Measurements from ENCODE around the gene SCCPDH. TPM values are rescaled to one million over a fixed set of nuclear protein-coding genes. Genes with fewer than 3 reads are reported as not detected.
A peak's percentile ranks its signal among the peaks of the same experiment; 100 is the strongest.
"Not testable (repeated sequence)": the region's sequence is repeated elsewhere in the genome, so short reads cannot be mapped to it uniquely, and the experiment has no call there.

Gene SCCPDH, protein sequence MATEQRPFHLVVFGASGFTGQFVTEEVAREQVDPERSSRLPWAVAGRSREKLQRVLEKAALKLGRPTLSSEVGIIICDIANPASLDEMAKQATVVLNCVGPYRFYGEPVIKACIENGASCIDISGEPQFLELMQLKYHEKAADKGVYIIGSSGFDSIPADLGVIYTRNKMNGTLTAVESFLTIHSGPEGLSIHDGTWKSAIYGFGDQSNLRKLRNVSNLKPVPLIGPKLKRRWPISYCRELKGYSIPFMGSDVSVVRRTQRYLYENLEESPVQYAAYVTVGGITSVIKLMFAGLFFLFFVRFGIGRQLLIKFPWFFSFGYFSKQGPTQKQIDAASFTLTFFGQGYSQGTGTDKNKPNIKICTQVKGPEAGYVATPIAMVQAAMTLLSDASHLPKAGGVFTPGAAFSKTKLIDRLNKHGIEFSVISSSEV
- 10 to 100 TPM; 14.6 to 31.0 (median 19.8) TPM for polyA plus RNA-seq

DNA sequence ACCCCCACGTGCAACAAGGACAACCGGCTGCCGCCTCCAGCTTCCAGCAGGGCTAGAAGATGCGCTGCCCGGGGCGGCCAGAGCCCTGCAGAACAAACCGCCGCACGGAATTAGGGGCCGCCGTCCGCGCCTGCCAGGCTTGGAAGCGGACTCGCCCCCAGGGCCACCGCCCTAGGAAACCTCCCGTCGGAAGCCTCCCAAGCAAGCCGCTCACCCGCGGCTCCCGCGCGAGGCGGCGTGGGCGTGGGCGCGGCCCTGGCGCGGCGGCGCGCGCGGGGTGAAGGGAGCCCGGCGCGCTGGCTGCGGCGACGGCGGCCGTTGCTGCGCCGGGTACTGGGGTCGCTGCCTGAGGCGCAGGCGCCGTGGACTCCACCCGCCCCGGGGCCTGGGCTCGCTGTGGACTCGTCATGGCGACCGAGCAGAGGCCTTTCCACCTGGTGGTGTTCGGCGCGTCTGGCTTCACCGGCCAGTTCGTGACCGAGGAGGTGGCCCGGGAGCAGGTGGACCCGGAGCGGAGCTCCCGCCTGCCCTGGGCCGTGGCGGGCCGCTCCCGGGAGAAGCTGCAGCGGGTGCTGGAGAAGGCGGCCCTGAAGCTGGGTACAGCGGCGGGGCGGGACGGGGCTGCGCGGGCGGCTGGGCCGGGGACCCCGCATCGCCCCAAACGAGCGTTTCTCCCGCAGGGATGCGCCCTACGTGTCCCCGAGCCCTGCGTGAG lies at the start of gene SCCPDH:
Gene SCCPDH (plus strand): TSS at position 394 of the 715 bp plus-strand sequence. CDS start 14 bp downstream, at position 408.
- 0% methylated on average over 72 to 89 of the region's 89 CpGs for WGBS, 3 donors

DNA sequence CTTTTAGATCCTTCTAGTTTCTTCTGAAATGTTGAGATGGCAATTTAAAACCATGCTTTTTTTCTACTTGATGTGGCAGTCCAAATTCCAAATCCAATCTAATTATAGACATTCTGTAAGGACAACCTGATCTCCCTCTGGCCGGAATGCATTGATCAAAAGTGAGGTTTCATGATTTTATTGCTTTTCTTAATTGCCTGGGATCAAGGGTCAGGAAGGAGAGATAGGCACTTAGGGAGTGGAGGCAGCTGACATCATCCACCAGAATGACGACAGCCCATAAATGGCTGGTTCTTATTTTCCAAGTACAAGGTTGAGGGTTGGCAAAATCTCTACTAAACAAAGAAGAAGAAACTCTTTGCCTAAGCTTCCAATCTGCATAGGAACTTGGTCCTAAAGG lies 46.4 kb upstream of the SCCPDH start:
- H3K27ac ChIP-seq (ENCODE audit: low read depth, low read length) = no peak overlapping the region
- WGBS, 3 donors = 45 to 72% (median 63%) methylated on average over 2 of the region's 2 CpGs

More for the DNA sequence above, at the start of gene SCCPDH:
- H3K27ac ChIP-seq (ENCODE audit: low read depth, low read length) = peak within 1 kb of the TSS; percentile 42

DNA sequence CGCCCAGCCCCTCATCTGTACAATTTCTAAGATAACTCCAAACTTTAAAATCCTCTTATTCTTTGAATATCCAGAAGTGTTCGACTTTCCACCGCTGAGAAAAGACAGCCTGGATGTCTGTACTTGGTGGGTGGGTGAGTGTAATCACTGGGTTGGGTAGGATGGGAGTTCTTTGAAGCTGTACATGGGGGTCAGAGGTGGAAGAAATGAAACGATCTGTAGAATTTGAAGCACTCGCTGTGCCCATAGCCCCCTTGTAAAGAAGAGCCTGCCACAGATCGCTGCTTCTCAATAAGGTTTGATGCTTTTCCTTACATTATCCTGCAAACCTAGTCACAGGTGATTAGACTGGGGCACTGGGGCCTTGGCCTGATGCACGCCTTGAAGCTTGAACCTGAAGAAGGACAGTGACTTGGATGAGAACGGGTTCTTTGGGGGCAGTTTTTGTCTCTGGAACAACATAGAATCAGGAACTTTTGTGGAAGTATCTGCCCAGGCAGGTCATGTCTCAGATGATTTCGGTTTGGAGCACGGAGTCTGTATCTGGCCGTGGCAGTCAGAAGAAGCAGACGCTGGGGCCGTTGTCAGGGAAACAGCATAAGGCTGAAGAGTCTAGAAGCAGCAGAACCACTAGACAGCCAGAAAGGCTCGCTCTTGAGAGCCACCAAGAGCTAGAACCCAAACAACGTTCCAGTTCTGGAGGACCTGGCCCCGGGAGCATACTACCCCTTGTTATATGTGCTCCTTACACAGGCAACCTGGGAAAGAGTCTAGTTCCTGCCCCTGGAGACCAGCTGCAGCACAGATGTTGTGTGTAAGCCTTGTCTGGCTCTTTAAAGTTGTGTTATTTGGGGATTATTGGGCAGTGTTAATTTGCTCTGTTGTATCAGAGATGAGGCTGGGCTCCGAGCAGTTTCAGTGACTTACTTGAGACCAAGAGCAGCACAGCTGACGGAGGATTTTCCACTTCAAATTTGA lies 45.1 kb upstream of the SCCPDH start:
- H3K27ac ChIP-seq (ENCODE audit: low read depth, low read length) = no peak overlapping the region
- 69 to 85% (median 83%) methylated on average over 18 of the region's 18 CpGs for WGBS, 3 donors

DNA sequence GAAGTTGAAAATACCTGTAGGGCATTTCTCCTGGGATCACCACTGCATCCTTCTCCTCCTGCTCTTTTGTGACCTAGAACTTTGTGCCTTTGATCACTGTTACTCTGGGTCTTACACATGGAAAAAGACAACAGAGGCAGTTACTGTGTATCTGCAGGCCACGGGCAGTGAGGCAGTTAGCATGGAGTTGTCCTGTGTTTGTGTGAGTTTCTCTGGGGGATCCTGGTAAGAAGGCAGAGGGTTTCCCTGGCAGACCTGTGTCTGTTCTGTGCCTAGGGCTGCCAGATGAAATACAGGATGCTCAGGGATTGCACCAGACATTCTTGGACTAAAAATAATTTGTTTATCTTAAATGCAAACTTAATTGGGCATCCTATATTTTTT lies 44.4 kb upstream of the SCCPDH start:
- no peak overlapping the region for H3K27ac ChIP-seq (ENCODE audit: low read depth, low read length)
- WGBS, 3 donors = 61 to 88% (median 73%) methylated on average over 1 of the region's 1 CpG

DNA sequence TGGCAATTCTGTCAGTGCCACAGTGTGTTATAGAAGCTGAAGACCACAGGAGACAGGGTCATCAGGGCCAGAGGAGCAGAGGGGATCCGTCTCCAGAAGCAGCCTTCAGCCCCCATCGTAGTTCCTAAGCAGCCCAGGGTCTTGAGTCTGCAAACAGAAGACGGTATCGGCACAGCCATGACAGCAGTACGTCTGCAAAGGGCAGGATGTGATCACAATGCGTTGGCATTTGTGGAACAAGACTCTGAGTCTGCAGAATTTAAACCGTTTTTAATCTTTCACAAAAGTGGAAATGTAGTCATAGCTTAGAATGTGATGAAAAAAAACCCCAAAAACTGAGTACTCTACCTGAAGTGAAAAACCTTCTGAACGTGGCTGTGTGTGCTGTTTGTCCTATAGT lies 44.0 kb upstream of the SCCPDH start:
- no peak overlapping the region for H3K27ac ChIP-seq (ENCODE audit: low read depth, low read length)
- 63 to 73% (median 63%) methylated on average over 8 of the region's 8 CpGs for WGBS, 3 donors

DNA sequence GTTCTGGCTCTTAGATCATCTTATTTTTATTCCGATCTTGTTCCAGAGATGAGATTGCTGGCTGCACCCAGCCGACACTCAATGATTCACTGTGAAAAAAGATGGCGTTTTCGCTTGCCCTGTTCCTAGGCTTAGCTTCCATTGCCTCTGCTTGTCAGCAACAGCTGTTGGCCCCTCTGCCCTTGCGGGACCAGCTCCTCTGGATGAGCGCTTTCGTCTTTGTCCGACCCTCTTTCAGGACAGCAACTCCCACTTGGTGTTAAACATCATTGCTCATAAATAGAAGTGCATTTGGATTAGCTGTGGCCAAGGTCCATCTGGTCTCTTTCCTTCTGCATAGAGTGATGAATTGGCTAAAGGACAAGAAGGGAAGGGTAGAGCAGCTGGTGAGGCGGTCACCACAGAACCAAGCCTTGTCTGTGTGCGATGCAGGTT lies 43.5 kb upstream of the SCCPDH start:
- H3K27ac ChIP-seq (ENCODE audit: low read depth, low read length) = no peak overlapping the region
- WGBS, 3 donors = 74 to 83% (median 81%) methylated on average over 10 of the region's 10 CpGs

DNA sequence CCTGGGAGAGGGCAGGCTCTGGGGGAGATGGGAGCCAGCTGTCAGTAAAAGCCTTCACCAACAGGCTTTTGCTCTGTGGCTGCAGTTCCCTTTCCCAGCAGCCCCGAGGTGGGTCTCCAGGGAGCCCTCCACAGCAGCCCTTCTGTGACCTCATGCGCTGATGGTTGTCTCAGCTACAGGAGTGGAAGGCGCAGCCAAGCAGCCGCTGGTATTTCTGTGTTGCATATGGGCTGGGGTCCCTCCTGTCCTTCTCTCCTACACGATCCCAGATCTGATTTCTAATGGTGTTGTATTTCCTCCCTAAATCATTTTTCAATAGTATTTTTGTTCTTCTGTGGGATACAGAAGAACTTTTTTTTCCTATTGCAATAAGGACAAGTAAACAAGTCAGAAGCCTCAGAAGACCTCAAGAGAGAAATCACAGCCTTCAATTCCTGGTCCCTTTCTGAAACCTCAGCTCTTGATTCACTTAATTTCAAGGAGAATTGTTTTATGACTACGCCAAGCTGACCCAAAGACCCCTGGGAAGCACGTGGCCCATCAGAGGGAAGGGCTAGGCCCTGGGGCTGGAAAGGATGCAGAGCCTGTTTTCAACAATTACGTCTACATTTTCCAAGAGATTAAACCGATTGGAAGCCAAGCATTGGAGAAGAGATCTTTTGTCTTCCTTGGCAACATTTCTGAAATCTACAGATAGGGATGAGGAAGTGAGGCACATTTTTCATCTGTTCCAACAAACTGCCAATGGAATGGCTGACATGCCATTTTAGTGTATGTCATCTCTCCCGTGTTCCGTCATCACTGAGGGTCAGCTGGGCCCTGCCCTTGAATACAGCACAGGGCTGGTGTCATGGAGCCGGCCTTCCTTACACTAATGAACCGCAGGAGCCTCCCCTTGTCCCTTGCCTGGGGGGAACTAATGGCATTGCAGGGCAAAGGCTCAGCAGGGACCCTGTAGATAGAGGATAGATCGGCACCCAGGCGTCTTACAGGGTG lies 42.0 kb upstream of the SCCPDH start:
- 65 to 73% (median 69%) methylated on average over 15 of the region's 15 CpGs for WGBS, 3 donors
- no peak overlapping the region for H3K27ac ChIP-seq (ENCODE audit: low read depth, low read length)

DNA sequence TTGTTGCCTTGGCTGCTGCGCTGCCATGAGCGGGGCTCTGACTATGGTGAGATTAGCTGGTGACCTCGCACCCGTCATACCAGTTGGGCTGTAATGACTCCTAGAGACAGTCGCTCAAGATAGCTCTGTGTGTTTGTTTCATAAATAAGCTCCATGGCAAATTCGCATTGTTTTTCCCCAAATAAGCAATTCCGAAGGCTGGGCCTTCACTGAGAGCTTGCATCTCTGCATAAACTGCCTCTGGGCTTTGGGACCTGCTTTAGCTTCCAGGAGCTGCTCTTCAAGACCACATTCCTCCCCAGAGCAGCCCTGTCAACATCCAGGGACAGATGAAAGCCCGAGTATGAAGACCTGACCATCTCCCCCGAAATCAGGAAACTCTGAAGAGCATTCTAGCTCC lies 40.7 kb upstream of the SCCPDH start:
- 91 to 95% (median 94%) methylated on average over 9 of the region's 9 CpGs for WGBS, 3 donors
- no peak overlapping the region for H3K27ac ChIP-seq (ENCODE audit: low read depth, low read length)

DNA sequence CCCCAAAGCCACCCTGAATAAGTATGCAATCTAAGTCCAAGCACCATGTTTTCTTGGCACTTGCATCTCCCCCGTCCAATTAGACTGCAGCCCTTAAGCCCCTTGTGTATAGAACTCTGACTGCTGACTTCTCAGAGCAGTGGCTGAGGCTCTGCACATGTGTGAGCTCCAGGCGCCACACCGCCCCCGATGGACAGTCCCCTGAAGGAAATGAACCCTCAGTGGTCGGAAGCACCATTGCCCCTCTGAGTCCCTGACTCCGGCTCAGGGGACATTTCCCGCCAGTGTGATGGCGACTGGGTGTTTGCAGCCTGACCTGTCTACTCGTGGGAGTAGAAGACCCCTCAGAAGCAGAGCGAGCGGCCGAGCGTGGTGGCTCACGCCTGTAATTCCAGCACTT lies 37.2 kb upstream of the SCCPDH start:
- WGBS, 3 donors = 76 to 84% (median 82%) methylated on average over 14 of the region's 14 CpGs
- no peak overlapping the region for H3K27ac ChIP-seq (ENCODE audit: low read depth, low read length)

DNA sequence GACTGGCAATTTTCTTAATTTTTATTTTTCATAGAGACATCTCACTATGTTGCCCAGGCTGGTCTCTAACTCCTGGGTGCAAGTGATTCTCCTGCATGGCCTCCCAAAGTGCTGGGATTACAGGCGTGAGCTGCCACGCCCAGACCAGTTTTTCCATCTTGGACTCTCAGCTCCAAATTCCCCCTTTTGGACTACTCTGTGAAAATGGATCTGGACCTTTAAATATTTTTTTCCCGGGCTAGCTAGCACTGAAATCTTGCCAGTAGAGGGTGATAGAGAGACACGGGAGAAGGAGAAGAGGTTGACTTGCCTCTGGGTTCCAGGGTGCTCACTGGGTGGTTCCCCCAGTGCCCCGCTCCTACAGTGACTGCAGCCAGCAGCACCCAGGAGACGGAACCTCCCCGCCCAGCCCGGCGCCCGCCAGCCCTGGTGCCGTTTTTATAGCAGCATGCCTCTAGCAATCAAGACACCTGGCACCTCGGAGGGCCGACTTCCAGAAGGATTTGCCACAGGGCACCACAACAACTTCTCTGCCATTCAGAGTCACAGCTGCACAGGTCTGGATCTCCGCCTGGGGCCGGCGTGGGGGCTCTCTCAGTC lies 34.7 kb upstream of the SCCPDH start:
- 3 to 14% (median 10%) methylated on average over 16 of the region's 16 CpGs for WGBS, 3 donors
- no peak overlapping the region for H3K27ac ChIP-seq (ENCODE audit: low read depth, low read length)

DNA sequence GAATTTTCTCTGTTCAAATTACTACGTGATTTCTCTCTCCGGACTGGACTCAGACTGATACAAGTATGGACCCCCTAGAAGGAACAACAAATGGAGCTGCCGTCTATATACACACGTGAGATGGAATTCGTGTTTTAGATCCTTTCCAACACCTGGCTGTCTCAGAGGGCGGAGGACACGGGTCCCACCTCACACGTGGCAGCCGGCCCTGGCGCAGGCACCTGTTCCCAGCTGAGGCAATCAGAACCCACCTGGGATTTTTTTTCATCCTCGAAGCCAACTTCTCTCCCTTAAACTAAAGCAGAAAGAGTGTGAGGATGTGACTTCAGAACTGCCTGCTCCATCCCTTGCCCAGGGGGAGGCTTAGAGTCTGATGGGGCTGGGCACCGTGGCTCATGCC lies 34.1 kb upstream of the SCCPDH start:
- no peak overlapping the region for H3K27ac ChIP-seq (ENCODE audit: low read depth, low read length)
- WGBS, 3 donors = 54 to 78% (median 66%) methylated on average over 12 of the region's 12 CpGs

DNA sequence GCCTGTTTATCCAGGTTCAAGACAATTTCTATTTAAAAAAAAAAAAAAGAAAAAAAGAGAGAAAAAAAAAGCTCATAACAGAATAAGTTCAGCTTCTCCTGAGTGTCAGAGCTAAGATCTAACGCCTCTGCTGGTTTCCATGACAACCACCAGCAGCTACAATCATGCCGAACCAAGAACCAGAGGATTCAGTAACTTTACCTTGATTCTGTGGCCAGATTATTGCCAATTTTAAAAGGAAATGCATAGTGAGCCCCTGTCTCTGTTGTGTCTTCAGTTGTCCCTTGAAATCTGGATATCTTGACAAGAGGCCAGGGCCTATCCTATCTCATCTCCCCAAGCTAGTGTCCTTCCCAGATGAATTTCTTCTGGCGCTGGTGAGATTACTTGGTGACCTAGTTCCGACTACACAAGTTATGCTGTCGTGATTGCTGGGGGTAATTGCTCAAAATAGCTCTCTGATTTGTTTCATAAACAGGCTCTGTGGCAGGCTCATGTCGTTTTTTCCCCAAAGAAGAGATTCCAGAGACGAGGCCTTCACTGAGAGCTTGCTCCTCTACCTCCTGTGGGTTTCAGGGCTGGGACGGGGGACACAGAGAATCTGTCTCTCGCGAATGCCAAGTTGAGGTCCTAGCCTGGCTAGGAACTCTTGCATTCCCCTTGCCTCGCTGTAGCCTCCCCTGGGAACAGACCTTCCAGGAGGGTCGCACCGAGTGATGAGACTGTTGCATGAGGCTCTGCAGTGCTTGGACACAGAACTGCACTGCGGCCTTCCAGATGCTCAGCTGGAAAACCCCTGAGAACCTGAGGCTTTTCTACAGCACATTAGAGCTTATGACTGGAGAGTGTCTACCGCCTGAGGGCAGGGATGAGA lies 32.4 kb upstream of the SCCPDH start:
- WGBS, 3 donors = 57 to 75% (median 65%) methylated on average over 15 of the region's 15 CpGs
- H3K27ac ChIP-seq (ENCODE audit: low read depth, low read length) = no peak overlapping the region

DNA sequence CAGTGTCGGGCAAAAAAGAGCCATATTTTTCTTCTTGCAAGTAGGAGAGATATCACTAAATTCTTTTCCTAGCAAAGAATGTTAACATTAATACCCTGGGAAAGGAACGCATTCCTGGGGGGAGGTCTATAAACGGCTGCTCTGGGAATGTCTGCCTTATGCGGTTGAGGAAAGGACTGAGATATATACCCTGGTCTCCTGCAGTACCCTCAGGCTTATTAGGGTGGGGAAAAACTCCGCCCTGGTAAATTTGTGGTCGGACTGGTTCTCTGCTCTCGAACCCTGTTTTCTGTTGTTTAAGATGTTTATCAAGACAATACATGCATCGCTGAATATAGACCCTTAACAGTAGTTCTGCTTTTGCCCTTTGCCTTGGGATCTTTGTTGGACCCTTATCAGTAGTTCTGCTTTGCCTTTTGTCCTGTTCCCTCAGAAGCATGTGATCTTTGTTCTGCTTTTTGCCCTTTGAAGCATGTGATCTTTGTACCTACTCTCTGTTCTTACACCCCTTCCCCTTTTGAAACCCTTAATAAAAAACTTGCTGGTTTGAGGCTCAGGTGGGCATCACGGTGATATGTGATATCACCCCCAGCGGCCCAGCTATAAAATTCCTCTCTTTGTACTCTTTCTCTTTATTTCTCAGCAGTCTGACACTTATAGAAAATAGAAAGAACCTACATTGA lies 29.9 kb upstream of the SCCPDH start:
- 86 to 92% (median 87%) methylated on average over 10 of the region's 10 CpGs for WGBS, 3 donors
- H3K27ac ChIP-seq (ENCODE audit: low read depth, low read length) = not testable (repeated sequence)

DNA sequence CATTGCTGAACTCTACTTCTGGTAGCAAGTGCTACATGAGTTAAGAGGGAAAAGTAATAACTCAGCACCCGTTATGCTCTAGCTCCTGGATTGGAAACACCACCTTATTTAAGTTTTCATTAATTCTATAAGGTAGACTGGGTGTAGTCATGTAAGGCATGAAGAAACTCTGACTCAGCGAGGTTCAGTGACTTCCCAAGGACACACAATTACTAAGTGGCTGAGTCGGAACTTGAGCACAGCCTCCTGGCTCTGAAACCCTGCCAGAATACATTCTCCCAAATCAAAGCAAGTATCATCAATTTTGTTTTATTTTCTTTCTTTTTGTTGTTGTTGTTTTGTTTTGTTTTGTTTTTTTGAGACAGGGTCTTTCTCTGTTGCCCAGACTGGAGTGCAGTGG lies 29.1 kb upstream of the SCCPDH start:
- no peak overlapping the region for H3K27ac ChIP-seq (ENCODE audit: low read depth, low read length)
- 49 to 92% (median 91%) methylated on average over 3 of the region's 3 CpGs for WGBS, 3 donors

DNA sequence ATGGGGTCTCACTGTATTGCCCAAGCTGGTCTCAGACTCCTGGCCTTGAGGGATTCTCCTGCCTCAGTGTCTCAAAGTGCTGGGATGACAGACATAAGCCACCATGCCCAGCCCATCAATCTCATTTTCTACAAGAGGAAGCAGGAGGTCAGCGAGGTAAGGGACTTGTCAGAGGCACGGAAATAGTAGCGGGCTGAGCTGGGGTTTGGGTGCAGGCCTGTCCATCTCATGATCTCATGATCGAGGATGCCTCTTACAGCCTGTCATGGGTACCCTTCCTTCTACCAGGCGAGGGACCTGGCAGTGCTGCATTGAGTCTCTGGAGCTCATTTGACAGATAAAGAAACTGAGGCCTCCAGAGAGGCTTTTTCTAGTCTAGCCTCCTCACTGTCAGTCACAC lies 28.5 kb upstream of the SCCPDH start:
- 95 to 97% (median 96%) methylated on average over 5 of the region's 5 CpGs for WGBS, 3 donors
- H3K27ac ChIP-seq (ENCODE audit: low read depth, low read length) = no peak overlapping the region
